HG03354 (cell line): ENCODE data around the gene LDLRAD4.
"Not testable (repeated sequence)": the region's sequence is repeated elsewhere in the genome, so short reads cannot be mapped to it uniquely, and the experiment has no call there.

Source experiments
- ATAC-seq: cut with Tn5 transposase; IDR thresholded peaks from one replicate; pipeline ENCODE4 v1.9.1; 2021; ENCODE audit warnings: mild to moderate bottlenecking; ENCODE audit not compliant: unreplicated experiment, poor library complexity, severe bottlenecking

LDLRAD4 gene

GRCh38 chr18:13640266-13640860 is 421.8 kb downstream of the LDLRAD4 start:
- no peak for ATAC-seq

- no peak for ATAC-seq
Observed at GRCh38 chr18:13641551-13642439, 423.2 kb downstream of the LDLRAD4 start.

- ATAC-seq: no peak
Observed at GRCh38 chr18:13642440-13642827, 423.9 kb downstream of the LDLRAD4 start.

- ATAC-seq: no peak
Observed at GRCh38 chr18:13643261-13643751, 424.7 kb downstream of the LDLRAD4 start.

GRCh38 chr18:13645093-13645492 is 426.5 kb downstream of the LDLRAD4 start:
- ATAC-seq: no peak

GRCh38 chr18:13646633-13647032 is 428.1 kb downstream of the LDLRAD4 start:
- ATAC-seq: no peak

- ATAC-seq: no peak
Observed at GRCh38 chr18:13647761-13648160, 429.2 kb downstream of the LDLRAD4 start.

- ATAC-seq: no peak
Observed at GRCh38 chr18:13649397-13650390, 431.1 kb downstream of the LDLRAD4 start.

- no peak for ATAC-seq
Observed at GRCh38 chr18:13653746-13654433, 435.3 kb downstream of the LDLRAD4 start.

- ATAC-seq: no peak
Observed at GRCh38 chr18:13657974-13658373, 439.4 kb downstream of the LDLRAD4 start.

- ATAC-seq: no peak
Observed at GRCh38 chr18:13658436-13659204, 440.1 kb downstream of the LDLRAD4 start.

- ATAC-seq: no peak
Observed at GRCh38 chr18:13660510-13660909, 441.9 kb downstream of the LDLRAD4 start.

- no peak for ATAC-seq
Observed at GRCh38 chr18:13661051-13661778, 442.7 kb downstream of the LDLRAD4 start.

- no peak for ATAC-seq
Observed at GRCh38 chr18:13661779-13662256, 443.3 kb downstream of the LDLRAD4 start.

- ATAC-seq: no peak
Observed at GRCh38 chr18:13672657-13673056, 454.1 kb downstream of the LDLRAD4 start.

- ATAC-seq: no peak
Observed at GRCh38 chr18:13676471-13676870, 457.9 kb downstream of the LDLRAD4 start.

GRCh38 chr18:13677350-13677749 is 458.8 kb downstream of the LDLRAD4 start:
- not testable (repeated sequence) for ATAC-seq

GRCh38 chr18:13680612-13681011 is 462.1 kb downstream of the LDLRAD4 start:
- no peak for ATAC-seq
